Body of pancreas (tissue), 4 donors: ENCODE data around the gene ERICH3. TPM values are rescaled to one million over a fixed set of nuclear protein-coding genes. Genes with fewer than 3 reads are reported as not detected.

Source experiments
- ATAC-seq: fragments of 150-250 bp; one replicate; pipeline ENCODE4 v1.9.1; 2016
- DNase-seq, 4 donors: peaks; one replicate each; pipeline ENCODE4 v3.0.0-alpha.2; 2019
- H3K27ac ChIP-seq, 4 donors: fragments of 200-600 bp; sonication (generic); 1 replicate in 3 of 4; 2 replicates in 1 of 4; pipeline versions ENCODE4 v1.5.1 to v1.6.1; 2016 to 2019; ENCODE audit warnings: mild to moderate bottlenecking in 1 of 4, mixed read lengths in 1 of 4, moderate library complexity in 1 of 4
- H3K27me3 ChIP-seq, 2 donors: fragments of 200-600 bp; sonication (generic); one replicate each; pipeline ENCODE4 v1.6.0; 2016; ENCODE audit warnings: mild to moderate bottlenecking in 1 of 2
- H3K36me3 ChIP-seq, 2 donors: fragments of 200-600 bp; sonication (generic); replicated peaks in 1 of 2; 2 replicates each; pipeline ENCODE4 v1.5.1; 2016; ENCODE audit warnings: low read depth in 2 of 2; ENCODE audit not compliant: insufficient read depth in 1 of 2
- H3K4me1 ChIP-seq: fragments of 200-600 bp; sonication (generic); one replicate; pipeline ENCODE4 v1.6.0; 2016
- H3K4me3 ChIP-seq, 2 donors: fragments of 200-600 bp; sonication (generic); 1 replicate in 1 of 2; 2 replicates in 1 of 2; pipeline ENCODE4 v1.5.1; 2016 to 2019
- H3K9me3 ChIP-seq, 3 donors: fragments of 200-600 bp; sonication (generic); 1 replicate in 2 of 3; 2 replicates in 1 of 3; pipeline ENCODE4 v1.5.1; 2016
- POLR2A ChIP-seq, 3 donors: fragments of 450-650 bp; IDR thresholded peaks; one replicate each; pipeline ENCODE4 v1.6.1; 2016; ENCODE audit warnings: antibody characterized with exemption in 3 of 3, mild to moderate bottlenecking in 2 of 3
- WGBS, 2 donors: methylation state at CpG; one replicate each; pipeline ENCODE4 v1.1.5; 2017; 5-methylcytosine and 5-hydroxymethylcytosine counted together
- intact Hi-C: fragments of 100-400 bp; cut with DNase I; formaldehyde crosslinking; loops from one replicate; pipeline ENCODE4 v1.15.1; 2023
- total RNA-seq, 2 donors: library from RNA; depleted of rRNA; stranded (reverse); fragments of >200 nt; gene quantifications; one replicate each; pipeline ENCODE4 v1.1.0, GENCODE V29; 2016
- TF ChIP-seq, protein P1 (sequence below), 7 experiments: fragments of 450-650 bp in 4 of 7; fragments of 200-600 bp in 3 of 7; sonication (generic) in 3 of 7; IDR thresholded peaks; one replicate each; pipeline ENCODE4 v1.5.1; 2016 to 2019; ENCODE audit warnings: antibody characterized with exemption in 7 of 7

The ERICH3 gene
- total RNA-seq, 2 donors from 2014 or later, result under 0.01 TPM; not detected in 1

DNA sequence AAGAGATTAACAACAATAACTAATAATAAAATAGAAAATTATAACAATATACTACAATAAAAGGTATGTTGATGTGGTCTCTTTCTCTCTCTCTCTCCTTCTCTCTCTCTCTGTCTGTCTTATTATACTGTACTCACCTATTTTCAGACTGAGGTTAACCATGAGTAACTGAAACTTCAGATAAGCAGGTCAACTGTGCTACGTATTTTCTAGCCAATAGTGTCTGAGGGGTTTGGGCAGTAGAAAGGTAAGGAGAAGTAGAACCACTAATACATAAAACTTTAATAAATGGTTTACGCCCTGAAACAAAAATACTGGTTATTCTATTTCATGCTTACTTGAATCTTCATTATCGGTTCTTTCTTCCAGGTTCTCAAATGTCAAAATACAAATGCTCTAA lies 90.2 kb downstream of the ERICH3 start:
- no peak overlapping the region for H3K27ac ChIP-seq
- no peaks in the 10 kb centered on the region for H3K9me3 ChIP-seq
- H3K4me1 ChIP-seq, result no peaks in the 10 kb centered on the region
- no peak overlapping the region for H3K4me3 ChIP-seq
- ATAC-seq, result no peak
- intact Hi-C loops, result no loop called here
- TF ChIP-seq, protein P1, sequence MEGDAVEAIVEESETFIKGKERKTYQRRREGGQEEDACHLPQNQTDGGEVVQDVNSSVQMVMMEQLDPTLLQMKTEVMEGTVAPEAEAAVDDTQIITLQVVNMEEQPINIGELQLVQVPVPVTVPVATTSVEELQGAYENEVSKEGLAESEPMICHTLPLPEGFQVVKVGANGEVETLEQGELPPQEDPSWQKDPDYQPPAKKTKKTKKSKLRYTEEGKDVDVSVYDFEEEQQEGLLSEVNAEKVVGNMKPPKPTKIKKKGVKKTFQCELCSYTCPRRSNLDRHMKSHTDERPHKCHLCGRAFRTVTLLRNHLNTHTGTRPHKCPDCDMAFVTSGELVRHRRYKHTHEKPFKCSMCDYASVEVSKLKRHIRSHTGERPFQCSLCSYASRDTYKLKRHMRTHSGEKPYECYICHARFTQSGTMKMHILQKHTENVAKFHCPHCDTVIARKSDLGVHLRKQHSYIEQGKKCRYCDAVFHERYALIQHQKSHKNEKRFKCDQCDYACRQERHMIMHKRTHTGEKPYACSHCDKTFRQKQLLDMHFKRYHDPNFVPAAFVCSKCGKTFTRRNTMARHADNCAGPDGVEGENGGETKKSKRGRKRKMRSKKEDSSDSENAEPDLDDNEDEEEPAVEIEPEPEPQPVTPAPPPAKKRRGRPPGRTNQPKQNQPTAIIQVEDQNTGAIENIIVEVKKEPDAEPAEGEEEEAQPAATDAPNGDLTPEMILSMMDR (IDR thresholded peaks at IDR 0.05), result no peak
- no peak for TF ChIP-seq POLR2A (IDR thresholded peaks at IDR 0.05)
- no peak for DNase-seq
- WGBS, 2 donors, result 71 to 74% methylated on average over 3 of the region's 3 CpGs
- no peaks in the 10 kb centered on the region for H3K27me3 ChIP-seq
- H3K36me3 ChIP-seq, result no peaks in the 10 kb centered on the region

DNA sequence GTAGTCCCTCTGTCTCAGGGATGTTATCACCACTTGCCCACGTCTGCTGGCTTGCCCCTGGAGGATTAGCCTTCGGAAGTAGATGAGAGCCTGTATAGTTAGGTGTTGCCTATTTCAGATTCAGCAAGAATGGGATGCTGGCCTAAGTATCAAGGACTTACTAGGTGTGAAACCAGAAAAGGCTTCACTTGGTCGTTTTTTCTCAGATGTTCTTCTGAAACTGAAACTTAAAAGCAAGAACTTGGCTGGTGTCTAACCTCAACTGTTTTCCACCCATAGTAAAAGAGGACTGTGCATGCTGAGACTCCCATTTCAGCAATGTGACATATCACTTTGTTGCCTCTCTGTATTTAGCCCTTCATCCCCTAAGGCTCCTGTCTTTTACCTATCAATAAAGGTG lies 94.2 kb downstream of the ERICH3 start:
- 30 to 45% methylated on average over 3 of the region's 3 CpGs for WGBS, 2 donors
- no peaks in the 10 kb centered on the region for H3K4me1 ChIP-seq
- TF ChIP-seq, protein P1 (IDR thresholded peaks at IDR 0.05), result no peak

DNA sequence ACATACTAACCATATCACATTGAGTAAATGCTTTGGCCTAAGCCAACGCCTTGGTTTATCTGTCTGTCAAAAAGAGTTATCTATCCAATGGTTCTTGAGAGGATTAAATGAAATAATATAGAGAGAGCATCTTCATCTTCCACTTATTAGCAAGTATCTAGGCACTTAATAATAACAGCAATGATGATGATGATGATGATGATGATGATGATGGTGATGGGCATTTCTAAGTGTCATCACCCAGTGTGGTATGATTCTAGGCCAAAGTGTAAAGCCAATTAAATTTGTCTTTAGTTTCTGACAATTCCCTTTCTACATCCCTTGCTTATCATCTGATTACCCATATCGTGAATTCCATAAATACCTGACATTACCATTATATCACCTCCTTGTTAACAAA lies 95.5 kb downstream of the ERICH3 start:
- ATAC-seq, result no peak
- Histone ChIP-seq H3K27ac (no peak overlapping the region), H3K4me3 (no peak overlapping the region), H3K4me1 (no peaks in the 10 kb centered on the region), H3K36me3 (no peaks in the 10 kb centered on the region), H3K27me3 (no peaks in the 10 kb centered on the region), H3K9me3 (no peaks in the 10 kb centered on the region)
- intact Hi-C loops, result no loop called here
- 51 to 60% methylated on average over 2 of the region's 2 CpGs for WGBS, 2 donors
- no peak for TF ChIP-seq POLR2A (IDR thresholded peaks at IDR 0.05)
- TF ChIP-seq, protein P1 (IDR thresholded peaks at IDR 0.05), result no peak
- DNase-seq, result no peak

More for the DNA sequence above, 94.2 kb downstream of the ERICH3 start:
- Histone ChIP-seq H3K27me3 (no peaks in the 10 kb centered on the region), H3K27ac (no peak overlapping the region), H3K4me3 (no peak overlapping the region), H3K36me3 (no peaks in the 10 kb centered on the region), H3K9me3 (no peaks in the 10 kb centered on the region)
- ATAC-seq, result no peak
- intact Hi-C loops, result no loop called here
- no peak for DNase-seq

DNA sequence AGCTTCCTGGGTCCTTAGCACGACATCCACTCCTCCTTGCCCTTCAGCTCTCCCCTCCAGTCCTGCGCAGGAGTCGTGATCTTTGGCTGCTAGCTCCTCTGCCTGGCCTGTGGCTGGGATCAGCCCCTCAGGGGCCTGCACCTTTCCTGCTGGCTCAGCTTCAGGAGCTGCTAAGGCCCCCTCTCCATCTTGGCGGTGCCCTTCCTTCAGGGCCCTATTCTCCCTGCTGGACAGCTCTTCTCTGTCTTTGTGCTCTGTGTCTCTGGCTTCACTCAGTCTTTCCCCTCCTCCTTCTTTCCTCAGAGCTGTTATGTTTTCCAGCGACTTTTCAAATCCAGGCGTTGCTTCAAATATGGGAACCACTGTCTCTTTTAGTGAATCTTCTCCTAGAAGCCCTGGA lies 101.7 kb downstream of the ERICH3 start:
- Histone ChIP-seq H3K36me3 (no peaks in the 10 kb centered on the region), H3K4me3 (no peak overlapping the region), H3K27me3 (no peaks in the 10 kb centered on the region), H3K4me1 (no peaks in the 10 kb centered on the region), H3K27ac (no peak overlapping the region), H3K9me3 (no peaks in the 10 kb centered on the region)
- intact Hi-C loops, result no loop called here
- DNase-seq (no peak), ATAC-seq (no peak)
- WGBS, 2 donors, result 60 to 79% methylated on average over 6 of the region's 6 CpGs
- TF ChIP-seq, protein P1 (IDR thresholded peaks at IDR 0.05), result no peak
- no peak for TF ChIP-seq POLR2A (IDR thresholded peaks at IDR 0.05)

DNA sequence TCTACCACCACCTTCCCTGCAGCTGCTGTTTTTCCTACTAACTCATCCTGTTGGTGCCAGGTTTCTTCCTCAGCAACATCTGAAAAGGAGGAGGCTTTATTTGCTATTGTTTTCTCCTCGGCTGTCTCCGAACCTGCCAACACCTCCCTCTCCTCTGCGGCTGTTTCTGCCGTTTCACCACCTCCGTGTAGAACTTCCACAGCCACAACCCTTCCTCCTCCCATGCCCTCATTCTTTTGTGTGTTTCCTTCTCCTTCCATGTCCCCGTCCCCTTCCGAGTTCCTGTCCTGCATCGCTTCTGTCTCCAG lies 102.1 kb downstream of the ERICH3 start:
- ATAC-seq, result no peak
- Histone ChIP-seq H3K9me3 (no peaks in the 10 kb centered on the region), H3K27me3 (no peaks in the 10 kb centered on the region), H3K4me3 (no peak overlapping the region), H3K4me1 (no peaks in the 10 kb centered on the region), H3K27ac (no peak overlapping the region), H3K36me3 (no peaks in the 10 kb centered on the region)
- no peak for DNase-seq
- WGBS, 2 donors, result 38 to 42% methylated on average over 8 of the region's 8 CpGs
- no peak for TF ChIP-seq POLR2A (IDR thresholded peaks at IDR 0.05)
- TF ChIP-seq, protein P1 (IDR thresholded peaks at IDR 0.05), result no peak
- intact Hi-C loops, result no loop called here
